NCI-H2107 (cell line): ENCODE data around the gene NFASC.

Experiments
- DNase-seq: peaks from one replicate; lab custom pipeline; 2025; lab: John Stamatoyannopoulos, UW

NFASC gene

DNA sequence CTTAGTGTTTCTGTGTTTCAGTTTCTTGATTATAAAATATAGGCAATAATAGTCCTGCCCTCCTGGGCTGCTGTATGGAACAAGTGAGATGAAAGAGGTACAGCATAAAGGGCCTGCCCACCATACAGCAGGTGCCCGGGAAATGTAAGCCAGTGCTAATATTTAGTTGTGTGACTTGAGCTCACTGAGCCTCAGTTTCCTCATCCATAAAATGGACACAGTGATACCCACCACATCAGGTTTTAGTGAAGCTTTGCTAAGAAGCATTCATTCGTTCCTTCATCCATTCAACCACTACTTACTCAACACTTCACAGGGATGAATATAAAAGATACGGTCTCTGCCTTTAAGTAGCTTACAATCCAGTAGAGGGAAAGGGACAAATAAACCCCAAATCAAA, 192.2 kb downstream of the NFASC start:
- DNase-seq: no peak

- DNase-seq: no peak
Observed at GRCh38 chr1:205064301-205064700, 193.6 kb downstream of the NFASC start.

DNA sequence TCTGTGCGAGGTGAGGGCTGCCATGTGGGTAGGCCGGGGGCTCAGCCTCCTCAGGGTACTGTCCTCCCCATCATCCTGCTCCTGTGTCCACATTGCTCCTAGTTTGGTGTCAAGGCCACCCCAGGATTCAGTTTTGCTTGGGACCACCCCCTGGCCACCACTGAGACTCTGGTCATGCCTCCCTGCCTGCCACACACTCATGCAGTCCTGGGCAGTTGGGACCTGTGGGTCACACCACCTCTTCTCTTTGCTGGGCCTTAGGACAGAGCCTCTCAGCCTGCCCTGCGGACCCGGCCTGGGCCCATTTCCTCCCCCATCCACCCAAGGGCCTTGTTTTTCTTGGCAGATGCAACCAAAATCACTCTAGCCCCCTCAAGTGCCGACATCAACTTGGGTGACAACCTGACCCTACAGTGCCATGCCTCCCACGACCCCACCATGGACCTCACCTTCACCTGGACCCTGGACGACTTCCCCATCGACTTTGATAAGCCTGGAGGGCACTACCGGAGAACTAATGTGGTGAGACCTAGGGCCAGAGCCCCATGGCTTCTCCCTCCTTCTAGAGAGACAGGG, 194.2 kb downstream of the NFASC start:
- no peak for DNase-seq

- no peak for DNase-seq
Observed at GRCh38 chr1:205065666-205066065, 195.0 kb downstream of the NFASC start.

DNA sequence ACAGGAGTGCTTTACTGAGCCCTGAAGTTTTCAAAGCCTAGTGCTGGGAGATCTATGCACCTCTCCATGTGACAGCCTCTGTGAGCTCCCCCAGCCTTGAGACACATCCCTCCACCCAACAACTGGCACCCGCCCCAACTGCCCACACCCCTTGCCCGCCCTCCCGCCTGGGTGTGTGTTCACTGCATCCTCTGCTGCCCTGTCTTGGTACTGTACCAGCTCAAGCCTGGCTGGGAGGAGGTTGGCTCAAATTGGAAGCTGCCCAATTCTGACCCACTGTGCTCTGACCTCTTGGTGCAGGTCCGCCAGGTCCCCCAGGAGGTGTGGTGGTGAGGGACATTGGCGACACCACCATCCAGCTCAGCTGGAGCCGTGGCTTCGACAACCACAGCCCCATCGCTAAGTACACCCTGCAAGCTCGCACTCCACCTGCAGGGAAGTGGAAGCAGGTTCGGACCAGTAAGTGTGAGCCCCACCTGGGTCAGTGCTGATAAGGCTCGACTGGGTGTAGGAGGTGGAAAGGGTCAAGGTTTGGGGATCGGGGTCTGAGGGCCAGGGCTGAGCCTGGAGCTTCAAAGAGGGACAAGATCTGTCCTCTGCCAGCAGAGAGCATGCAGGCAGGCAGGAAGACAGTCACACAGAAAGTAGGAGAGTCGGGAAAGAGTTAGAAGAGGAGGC, 195.6 kb downstream of the NFASC start:
- DNase-seq: no peak

GRCh38 chr1:205067031-205067430, 196.4 kb downstream of the NFASC start:
- no peak for DNase-seq

DNA sequence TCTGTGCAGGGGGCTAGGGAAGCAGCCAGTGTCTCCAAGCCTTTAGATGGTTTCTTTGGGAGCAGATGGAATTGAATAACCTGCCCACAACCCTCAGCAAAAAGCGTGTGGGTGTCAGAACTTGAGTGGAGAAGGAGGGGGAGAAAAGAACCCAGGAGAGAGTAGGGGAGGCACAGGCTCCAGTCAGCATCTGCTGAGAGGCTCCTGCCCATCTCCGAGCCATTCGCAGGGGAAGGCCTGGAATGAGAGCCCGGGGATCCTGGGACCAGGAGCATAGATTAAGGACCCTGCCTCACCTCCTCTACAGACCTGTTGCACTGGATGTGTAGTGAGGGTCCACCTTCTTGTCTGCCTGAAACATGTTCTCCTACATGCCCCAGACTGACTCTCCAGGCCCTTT, 197.3 kb downstream of the NFASC start:
- no peak for DNase-seq

- no peak for DNase-seq
Observed at GRCh38 chr1:205068457-205069040, 197.9 kb downstream of the NFASC start.

DNA sequence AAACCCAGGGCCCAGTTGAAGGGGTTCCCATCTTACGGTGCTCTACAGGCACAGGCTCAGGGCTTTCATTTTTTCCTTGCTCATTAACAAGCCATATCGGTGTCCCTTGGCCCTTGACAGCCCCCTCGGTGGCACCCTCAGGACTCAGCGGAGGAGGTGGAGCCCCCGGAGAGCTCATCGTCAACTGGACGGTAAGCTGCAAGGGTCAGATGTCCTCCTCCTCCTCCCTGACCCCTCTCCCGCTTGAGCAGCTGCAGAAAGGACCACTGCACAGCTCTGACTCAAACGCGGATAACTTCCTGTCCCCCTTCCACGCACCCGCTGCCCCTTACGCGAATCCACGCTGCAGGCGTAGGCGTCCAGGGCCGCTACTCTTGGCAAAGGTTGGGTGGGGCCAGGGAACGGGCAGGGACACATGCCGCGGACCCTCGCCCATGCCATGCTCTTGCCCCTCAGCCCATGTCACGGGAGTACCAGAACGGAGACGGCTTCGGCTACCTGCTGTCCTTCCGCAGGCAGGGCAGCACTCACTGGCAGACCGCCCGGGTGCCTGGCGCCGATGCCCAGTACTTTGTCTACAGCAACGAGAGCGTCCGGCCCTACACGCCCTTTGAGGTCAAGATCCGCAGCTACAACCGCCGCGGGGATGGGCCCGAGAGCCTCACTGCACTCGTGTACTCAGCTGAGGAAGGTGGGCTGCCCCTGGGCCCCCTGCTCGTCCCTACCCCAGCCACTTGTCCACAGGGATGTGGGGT, 198.9 kb downstream of the NFASC start:
- DNase-seq: no peak

GRCh38 chr1:205071028-205071409, 200.4 kb downstream of the NFASC start:
- no peak for DNase-seq

DNA sequence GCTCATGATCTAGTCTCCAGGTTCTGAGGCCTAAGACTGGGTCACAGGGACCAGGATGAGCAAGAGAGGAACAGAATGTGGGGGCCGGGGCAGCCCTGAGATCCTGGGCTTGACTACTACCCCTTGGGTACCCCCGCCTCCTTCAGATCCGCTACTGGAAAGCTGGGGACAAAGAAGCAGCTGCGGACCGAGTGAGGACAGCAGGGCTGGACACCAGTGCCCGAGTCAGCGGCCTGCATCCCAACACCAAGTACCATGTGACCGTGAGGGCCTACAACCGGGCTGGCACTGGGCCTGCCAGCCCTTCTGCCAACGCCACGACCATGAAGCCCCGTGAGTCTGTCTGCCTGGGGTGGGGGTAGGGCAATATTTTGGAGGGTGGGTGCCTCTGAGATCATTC, 201.1 kb downstream of the NFASC start:
- DNase-seq: no peak

DNA sequence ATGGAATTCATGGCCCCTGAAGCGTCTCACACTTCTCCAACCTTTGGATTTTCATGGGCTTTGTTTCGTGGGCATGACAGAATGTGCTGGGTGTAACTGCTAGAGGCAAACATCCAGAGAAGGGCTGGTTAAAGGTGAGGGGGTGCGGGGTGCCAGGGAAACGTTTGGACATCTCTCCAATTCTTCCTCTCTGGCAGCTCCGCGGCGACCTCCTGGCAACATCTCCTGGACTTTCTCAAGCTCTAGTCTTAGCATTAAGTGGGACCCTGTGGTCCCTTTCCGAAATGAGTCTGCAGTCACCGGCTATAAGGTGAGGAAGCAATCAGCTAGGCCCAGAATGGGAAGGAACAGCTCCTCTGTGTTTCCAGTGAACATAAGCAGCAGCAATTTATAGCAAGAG, 201.6 kb downstream of the NFASC start:
- no peak for DNase-seq
